Activated T-helper 1 cell treated with anti-CD3 and anti-CD28 coated beads, Interleukin-12 subunit alpha, Interleukin-12 subunit beta, Interleukin-2, Interleukin-4 antibody, amounts not matched to agents 30 ng/mL and 10 ng/mL and 1 ng/mL, durations not matched to agents 14 hours and 24 hours and 36 hours (primary cell): ENCODE data around the gene PACS1. TPM values are rescaled to one million over a fixed set of nuclear protein-coding genes. Genes with fewer than 3 reads are reported as not detected.
"Not testable (repeated sequence)": the region's sequence is repeated elsewhere in the genome, so short reads cannot be mapped to it uniquely, and the experiment has no call there.

ENCODE experiments used
- DNase-seq: peaks from one replicate; pipeline ENCODE4 v3.0.0; 2021; ENCODE audit warnings: low spot score
- H3K27ac Mint-ChIP-seq: one replicate; pipeline ENCODE4 v1.8.0; 2021; ENCODE audit warnings: mild to moderate bottlenecking, mixed read lengths
- H3K27me3 Mint-ChIP-seq: one replicate; pipeline ENCODE4 v1.8.0; 2022; ENCODE audit warnings: mild to moderate bottlenecking, moderate library complexity, mixed read lengths; ENCODE audit not compliant: insufficient read depth
- H3K36me3 Mint-ChIP-seq: one replicate; pipeline ENCODE4 v1.8.0; 2021; ENCODE audit warnings: low read depth, mixed read lengths
- H3K4me1 Mint-ChIP-seq: one replicate; pipeline ENCODE4 v1.8.0; 2021; ENCODE audit warnings: low read depth, mixed read lengths
- H3K4me3 Mint-ChIP-seq: one replicate; pipeline ENCODE4 v1.8.0; 2021; ENCODE audit warnings: mild to moderate bottlenecking, moderate library complexity, mixed read lengths
- H3K9me3 Mint-ChIP-seq: one replicate; pipeline ENCODE4 v1.8.0; 2021; ENCODE audit warnings: mixed read lengths
- intact Hi-C: fragments of 100-400 bp; cut with micrococcal nuclease; formaldehyde crosslinking; loops from one replicate; pipeline ENCODE4 v1.15.1; 2024
- total RNA-seq: library from RNA; stranded (reverse); gene quantifications from 2 replicates; pipeline ENCODE4 v1.2.3, GENCODE V29; 2022

Gene PACS1
- total RNA-seq, 1 donor from 2014 or later = 89.5 TPM

DNA sequence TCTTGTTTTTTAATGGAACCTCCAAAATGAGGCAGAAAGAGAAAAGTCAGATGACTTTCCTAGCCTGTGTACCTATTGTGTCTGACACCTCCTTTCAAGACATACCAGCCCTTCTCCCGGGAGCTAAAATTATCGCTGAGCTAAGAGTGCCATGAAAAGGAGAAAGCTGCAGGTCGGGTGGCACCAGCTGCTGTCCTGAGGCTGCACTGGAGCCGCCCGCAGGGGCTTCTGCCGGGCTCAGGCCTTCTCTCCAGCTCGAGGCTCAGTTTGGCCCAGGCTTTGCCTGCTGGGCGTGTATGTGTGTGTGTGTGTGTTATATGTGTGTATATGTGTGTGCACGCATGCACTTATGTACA lies 170.7 kb downstream of the PACS1 start:
- no peaks in the 10 kb centered on the region for H3K4me1 Mint-ChIP-seq
- no peaks in the 10 kb centered on the region for H3K27me3 Mint-ChIP-seq
- peaks cover 19% of the 10 kb centered on the region for H3K36me3 Mint-ChIP-seq

DNA sequence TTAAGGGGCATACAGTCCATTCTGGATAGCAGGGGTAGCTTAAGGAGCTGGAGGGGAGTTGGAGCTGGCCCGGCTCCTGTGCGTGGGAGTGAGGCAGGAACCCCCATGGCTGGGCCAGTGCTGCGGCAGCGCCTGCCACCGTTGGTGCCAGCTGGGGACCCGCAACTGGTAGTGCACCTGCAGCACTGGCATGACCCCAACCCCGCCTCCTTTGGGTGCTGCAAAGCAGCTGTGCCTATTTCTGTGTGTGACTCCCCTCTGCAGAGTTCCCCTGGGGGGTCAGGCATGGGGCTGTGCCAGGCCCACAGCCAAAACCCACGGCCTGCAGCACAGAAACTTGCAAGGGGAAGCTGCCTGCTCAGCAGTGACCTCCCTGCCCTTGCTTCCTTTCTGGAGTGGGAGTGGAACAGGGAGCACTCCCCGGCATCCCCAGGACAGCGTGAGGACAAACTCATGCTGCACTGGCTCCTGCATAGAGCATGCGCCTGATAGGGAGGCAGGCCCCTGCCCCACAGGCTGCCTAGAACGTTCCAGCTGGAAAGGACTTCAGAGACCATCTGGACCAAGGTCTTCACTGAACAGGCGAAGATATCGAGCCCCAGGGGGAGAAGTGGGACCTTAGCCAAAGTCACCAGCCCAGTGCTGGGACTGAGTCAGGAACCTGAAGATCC lies 172.2 kb downstream of the PACS1 start:
- H3K27me3 Mint-ChIP-seq = no peaks in the 10 kb centered on the region
- peaks cover 20% of the 10 kb centered on the region for H3K36me3 Mint-ChIP-seq
- H3K27ac Mint-ChIP-seq = no peak overlapping the region
- intact Hi-C loops = no loop called here
- H3K4me3 Mint-ChIP-seq = no peak overlapping the region
- DNase-seq = no peak
- H3K4me1 Mint-ChIP-seq = no peaks in the 10 kb centered on the region
- H3K9me3 Mint-ChIP-seq = no peaks in the 10 kb centered on the region

More for the DNA sequence above, 170.7 kb downstream of the PACS1 start:
- Mint-ChIP-seq H3K27ac (no peak overlapping the region), H3K4me3 (no peak overlapping the region), H3K9me3 (no peaks in the 10 kb centered on the region)
- intact Hi-C loops = no loop called here
- no peak for DNase-seq

DNA sequence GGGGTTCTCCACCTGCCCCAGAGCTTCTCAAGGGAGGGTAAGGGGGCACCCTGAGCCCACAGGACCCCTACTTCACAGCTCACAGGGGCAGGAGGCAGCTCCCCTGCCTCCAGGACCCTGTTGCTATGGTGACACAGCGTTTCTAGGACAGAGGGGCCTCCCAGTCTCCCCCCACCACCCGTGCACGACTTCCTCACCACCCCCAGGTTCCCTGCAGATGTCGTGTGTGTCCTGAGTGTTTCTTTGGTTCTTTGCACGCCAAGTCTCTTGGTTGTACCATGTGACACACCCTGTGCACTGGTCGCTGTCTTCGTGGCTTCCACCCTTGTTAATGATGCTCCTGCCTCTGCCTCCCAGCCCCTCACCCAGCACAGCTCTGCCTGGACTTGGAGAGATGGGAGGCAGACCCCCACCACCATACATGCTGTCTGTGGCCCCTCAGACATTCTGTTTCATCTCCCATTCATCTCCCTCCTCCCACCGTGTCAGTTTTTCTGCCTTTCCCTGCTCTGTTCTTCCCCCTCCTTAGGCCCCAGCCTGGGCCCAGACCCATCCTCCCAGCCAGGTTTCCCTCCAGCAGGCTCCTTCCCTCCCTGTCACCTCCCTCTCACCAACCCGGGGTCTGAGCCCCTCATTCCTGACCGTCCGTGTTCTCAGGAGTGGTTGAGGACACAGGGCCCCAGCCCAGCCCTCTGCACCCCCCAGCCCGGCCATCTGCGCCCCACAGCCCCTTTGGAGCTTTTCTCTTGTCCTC lies 173.9 kb downstream of the PACS1 start:
- H3K36me3 Mint-ChIP-seq = peaks cover 24% of the 10 kb centered on the region
- H3K4me1 Mint-ChIP-seq = no peaks in the 10 kb centered on the region
- no peak for DNase-seq
- H3K4me3 Mint-ChIP-seq = no peak overlapping the region
- intact Hi-C loops = no loop called here
- H3K27me3 Mint-ChIP-seq = no peaks in the 10 kb centered on the region
- H3K27ac Mint-ChIP-seq = no peak overlapping the region
- no peaks in the 10 kb centered on the region for H3K9me3 Mint-ChIP-seq

DNA sequence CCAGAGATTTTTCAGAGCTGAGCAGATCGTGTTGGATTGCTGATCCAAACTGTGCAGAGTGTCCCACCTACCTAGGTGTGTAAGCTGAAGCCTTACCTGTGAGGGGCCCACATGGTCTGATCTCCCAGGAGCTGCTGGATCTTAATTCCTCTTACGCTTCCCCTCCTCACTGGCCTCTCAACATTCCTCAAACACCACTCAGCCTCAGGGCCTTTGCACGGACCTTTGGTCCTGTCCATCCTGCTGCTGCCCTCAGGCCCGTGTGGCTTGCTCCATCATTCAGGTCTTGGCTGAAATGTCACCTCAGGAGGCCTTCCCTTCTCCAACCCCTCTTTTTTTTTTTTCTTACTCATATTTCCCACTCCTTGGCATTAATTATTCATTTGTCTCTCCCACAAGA lies 177.2 kb downstream of the PACS1 start:
- Mint-ChIP-seq H3K27me3 (no peaks in the 10 kb centered on the region), H3K4me3 (no peak overlapping the region), H3K36me3 (peaks cover 14% of the 10 kb centered on the region), H3K27ac (no peak overlapping the region), H3K4me1 (no peaks in the 10 kb centered on the region), H3K9me3 (no peaks in the 10 kb centered on the region)
- no peak for DNase-seq
- intact Hi-C loops = no loop called here

DNA sequence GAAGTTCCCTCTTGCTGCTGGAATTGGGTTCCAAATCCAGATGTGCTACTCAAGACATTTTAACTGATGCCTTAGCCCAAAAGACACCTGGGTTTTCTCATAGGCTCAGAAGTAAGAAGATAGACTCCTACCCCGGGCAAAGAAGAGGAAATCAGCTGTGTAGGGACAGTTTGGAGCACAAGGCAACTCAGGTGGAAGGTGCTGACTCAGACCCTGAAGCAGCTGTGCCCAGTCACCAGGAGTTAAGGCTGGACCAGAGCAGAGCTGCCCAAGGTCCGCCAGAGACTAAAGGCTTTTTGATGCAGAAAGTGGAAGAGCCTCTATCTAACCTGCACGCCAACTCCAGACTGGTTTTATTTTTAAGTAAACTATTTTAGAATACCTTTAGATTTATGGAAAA lies 177.7 kb downstream of the PACS1 start:
- Mint-ChIP-seq H3K36me3 (peaks cover 14% of the 10 kb centered on the region), H3K4me3 (no peak overlapping the region), H3K27ac (no peak overlapping the region)

DNA sequence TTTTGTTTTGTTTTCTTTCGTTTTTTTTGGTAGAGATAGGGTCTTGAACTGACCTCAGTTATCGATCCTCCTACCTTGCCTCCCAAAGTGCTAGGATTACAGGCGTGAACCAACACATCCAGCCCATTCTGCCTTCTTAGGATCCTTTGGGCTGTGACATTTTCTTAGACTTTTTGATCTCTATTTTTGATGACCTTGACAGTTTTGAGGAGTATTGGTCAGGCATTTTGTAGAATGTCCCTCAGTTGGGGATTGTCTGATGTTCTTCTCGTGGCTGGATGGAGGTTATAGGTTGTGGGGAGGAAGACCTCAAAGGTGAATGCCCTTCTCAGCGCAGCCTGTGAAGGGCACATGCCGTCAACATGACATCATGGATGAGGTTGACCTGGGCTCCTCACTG lies 178.8 kb downstream of the PACS1 start:
- peaks cover 17% of the 10 kb centered on the region for H3K36me3 Mint-ChIP-seq
- intact Hi-C loops = no loop called here
- H3K9me3 Mint-ChIP-seq = no peaks in the 10 kb centered on the region
- DNase-seq = no peak
- H3K27ac Mint-ChIP-seq = no peak overlapping the region
- no peaks in the 10 kb centered on the region for H3K27me3 Mint-ChIP-seq
- H3K4me1 Mint-ChIP-seq = no peaks in the 10 kb centered on the region
- H3K4me3 Mint-ChIP-seq = no peak overlapping the region

More for the DNA sequence above, 177.7 kb downstream of the PACS1 start:
- no peaks in the 10 kb centered on the region for H3K9me3 Mint-ChIP-seq
- no peak for DNase-seq
- no peaks in the 10 kb centered on the region for H3K4me1 Mint-ChIP-seq
- intact Hi-C loops = no loop called here
- no peaks in the 10 kb centered on the region for H3K27me3 Mint-ChIP-seq

DNA sequence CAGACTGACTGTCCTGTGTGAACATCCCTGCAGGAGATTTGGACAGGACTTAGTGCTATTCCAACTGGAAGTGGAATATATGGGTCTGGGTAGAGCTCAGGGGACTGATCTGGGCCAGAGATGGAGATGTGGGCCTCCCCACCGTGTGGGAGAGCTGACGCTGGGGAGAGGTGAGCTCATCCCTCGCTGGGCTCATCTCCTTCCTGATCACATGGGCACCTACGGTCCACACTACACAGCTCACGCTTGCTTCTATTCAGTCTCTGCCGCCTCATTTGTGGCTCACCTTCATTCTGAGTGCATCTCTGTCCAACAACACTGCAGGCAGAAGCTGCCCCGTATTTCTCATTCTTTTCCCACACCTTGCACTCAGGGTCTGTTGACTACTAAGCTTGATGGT lies 181.7 kb downstream of the PACS1 start:
- Mint-ChIP-seq H3K4me1 (peaks cover 4% of the 10 kb centered on the region), H3K36me3 (peaks cover 12% of the 10 kb centered on the region), H3K27ac (no peak overlapping the region), H3K27me3 (no peaks in the 10 kb centered on the region), H3K9me3 (no peaks in the 10 kb centered on the region), H3K4me3 (no peak overlapping the region)
- no peak for DNase-seq
- intact Hi-C loops = no loop called here

DNA sequence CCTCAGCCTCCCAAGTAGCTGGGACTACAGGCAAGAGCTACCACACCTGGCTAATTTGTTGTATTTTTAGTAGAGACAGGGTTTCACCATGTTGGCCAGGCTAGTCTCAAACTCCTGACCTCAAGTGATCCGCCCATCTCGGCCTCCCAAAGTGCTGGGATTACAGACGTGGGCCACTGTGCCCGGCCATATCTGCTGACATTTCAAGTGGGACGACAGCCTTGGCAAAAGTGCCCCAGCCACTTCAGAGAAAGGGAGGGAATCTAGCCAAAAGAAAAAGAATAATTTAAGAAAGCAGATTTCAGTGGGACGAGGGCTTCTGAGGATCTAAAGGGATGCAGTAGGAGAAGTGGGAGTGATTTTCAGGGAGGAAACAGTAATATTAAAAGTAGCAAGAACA lies 183.0 kb downstream of the PACS1 start:
- DNase-seq, H3K27ac Mint-ChIP-seq, H3K36me3 Mint-ChIP-seq, H3K4me3 Mint-ChIP-seq, intact Hi-C loops, H3K27me3 Mint-ChIP-seq, H3K9me3 Mint-ChIP-seq, H3K4me1 Mint-ChIP-seq: not testable (repeated sequence)

DNA sequence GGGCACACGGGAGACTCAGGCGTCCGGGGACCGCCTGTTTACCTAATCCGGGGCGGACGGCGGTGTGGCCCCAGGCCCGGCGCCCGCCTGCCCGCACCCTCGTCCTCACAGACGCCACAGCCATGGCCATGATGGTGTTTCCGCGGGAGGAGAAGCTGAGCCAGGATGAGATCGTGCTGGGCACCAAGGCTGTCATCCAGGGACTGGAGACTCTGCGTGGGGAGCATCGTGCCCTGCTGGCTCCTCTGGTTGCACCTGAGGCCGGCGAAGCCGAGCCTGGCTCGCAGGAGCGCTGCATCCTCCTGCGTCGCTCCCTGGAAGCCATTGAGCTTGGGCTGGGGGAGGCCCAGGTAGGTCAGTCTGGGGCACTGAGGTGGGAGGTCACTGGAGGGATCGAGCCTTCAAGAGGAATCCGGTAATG lies 188.4 kb downstream of the PACS1 start:
- intact Hi-C loops = loop anchor here (1.0 to 2.0 kb wide), 3 partner anchors 31 to 70 kb away; partner anchors contain the start of gene YIF1A
- Mint-ChIP-seq H3K9me3 (no peaks in the 10 kb centered on the region), H3K4me1 (peaks cover 21% of the 10 kb centered on the region), H3K27me3 (no peaks in the 10 kb centered on the region), H3K27ac (peak overlapping the region; percentile 61), H3K36me3 (peaks cover 24% of the 10 kb centered on the region), H3K4me3 (peak overlapping the region; percentile 93)
- no peak for DNase-seq

DNA sequence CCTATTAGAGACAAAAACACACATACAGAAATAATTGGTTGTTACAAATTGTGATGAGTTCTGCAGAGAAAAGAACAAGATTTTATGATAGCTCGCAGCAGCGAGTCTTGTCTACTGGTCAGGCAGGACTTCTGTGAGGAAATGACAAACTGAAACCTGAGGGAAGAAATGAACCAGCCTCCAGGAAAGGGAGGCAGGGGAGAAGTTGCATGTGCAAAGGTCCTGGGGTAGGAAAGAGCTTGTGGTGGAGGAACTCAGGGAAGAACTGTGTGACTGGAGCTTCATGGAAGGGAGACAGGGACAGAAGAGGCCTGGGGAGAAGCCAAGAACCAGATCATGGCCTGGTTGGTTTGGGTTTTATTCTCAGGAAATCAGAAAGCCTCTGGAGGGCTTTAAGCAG lies 189.2 kb downstream of the PACS1 start:
- peak overlapping the region; percentile 25 for H3K27ac Mint-ChIP-seq
- peak overlapping the region; percentile 93 for H3K4me3 Mint-ChIP-seq
- no peak for DNase-seq
- H3K9me3 Mint-ChIP-seq = no peaks in the 10 kb centered on the region
- H3K27me3 Mint-ChIP-seq = no peaks in the 10 kb centered on the region
- peaks cover 21% of the 10 kb centered on the region for H3K4me1 Mint-ChIP-seq
- intact Hi-C loops = loop anchor here (2.0 kb wide), 1 partner anchor 70 kb away; no protein-coding TSS in a partner anchor
- H3K36me3 Mint-ChIP-seq = peaks cover 25% of the 10 kb centered on the region

DNA sequence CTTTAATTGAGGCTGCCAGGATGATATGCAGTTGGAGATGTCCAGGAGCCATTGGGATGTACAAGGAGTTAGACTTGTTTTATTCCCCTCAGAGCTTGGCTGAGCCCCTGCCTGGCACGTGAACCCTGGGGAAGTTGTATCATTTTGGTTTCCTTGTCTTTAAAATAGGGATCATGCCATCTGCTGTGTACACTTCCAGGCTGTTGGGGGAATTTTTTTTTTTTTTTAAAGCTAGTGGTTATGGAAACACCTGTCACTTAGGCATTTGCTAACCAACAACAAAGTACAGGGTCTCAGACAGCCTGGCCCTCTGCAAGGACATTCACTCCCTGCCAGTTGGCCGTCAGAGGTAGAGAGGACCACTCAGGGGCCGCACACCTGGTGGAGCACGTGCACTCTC lies 189.9 kb downstream of the PACS1 start:
- H3K4me3 Mint-ChIP-seq = peak overlapping the region; percentile 93
- H3K27me3 Mint-ChIP-seq = no peaks in the 10 kb centered on the region
- peaks cover 21% of the 10 kb centered on the region for H3K4me1 Mint-ChIP-seq
- no peak for DNase-seq
- peaks cover 32% of the 10 kb centered on the region for H3K36me3 Mint-ChIP-seq
- peak overlapping the region; percentile 18 for H3K27ac Mint-ChIP-seq
- intact Hi-C loops = loop anchor here (2.0 kb wide), 1 partner anchor 69 kb away; no protein-coding TSS in a partner anchor
- no peaks in the 10 kb centered on the region for H3K9me3 Mint-ChIP-seq

DNA sequence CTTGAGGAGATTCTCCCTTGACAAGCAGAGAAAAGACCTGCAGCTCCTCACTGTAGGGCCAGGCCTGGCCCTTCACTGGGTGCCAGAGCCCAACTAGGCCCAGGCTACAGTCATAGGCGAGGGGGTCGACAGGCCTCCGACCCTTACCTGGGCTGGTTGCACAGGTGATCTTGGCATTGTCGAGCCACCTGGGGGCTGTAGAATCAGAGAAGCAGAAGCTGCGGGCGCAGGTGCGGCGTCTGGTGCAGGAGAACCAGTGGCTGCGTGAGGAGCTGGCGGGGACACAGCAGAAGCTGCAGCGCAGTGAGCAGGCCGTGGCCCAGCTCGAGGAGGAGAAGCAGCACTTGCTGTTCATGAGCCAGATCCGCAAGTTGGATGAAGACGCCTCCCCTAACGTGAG lies 191.5 kb downstream of the PACS1 start:
- no peak overlapping the region for H3K27ac Mint-ChIP-seq
- H3K36me3 Mint-ChIP-seq = peaks cover 33% of the 10 kb centered on the region
- intact Hi-C loops = no loop called here
- no peaks in the 10 kb centered on the region for H3K27me3 Mint-ChIP-seq
- DNase-seq = no peak
- H3K4me1 Mint-ChIP-seq = peaks cover 19% of the 10 kb centered on the region
- no peaks in the 10 kb centered on the region for H3K9me3 Mint-ChIP-seq
- no peak overlapping the region for H3K4me3 Mint-ChIP-seq

DNA sequence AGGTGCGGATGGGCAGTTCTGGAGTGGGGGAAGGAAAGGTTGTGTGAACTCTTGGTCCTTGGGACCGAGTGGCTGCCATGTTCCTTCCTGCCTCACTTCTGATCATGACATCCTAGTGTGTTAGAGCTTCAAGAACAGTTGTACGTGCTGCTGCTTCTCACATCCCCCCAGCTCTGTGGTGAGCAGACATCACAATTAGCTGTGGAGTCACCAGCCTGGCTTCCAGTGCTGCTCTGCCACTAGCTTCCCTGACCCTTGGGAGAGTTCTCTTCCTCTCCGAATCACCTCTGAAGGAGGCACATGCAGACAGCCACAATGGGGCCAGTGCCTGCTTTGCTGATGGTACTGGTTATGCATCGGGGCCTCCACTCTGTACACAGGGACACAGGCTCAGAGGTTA lies 192.1 kb downstream of the PACS1 start:
- Mint-ChIP-seq H3K27ac (no peak overlapping the region), H3K4me1 (peaks cover 18% of the 10 kb centered on the region), H3K4me3 (no peak overlapping the region), H3K9me3 (no peaks in the 10 kb centered on the region), H3K27me3 (no peaks in the 10 kb centered on the region), H3K36me3 (peaks cover 36% of the 10 kb centered on the region)
- no peak for DNase-seq
- intact Hi-C loops = no loop called here
